Nephron (organoid): ENCODE results near the gene KRT85.

ENCODE experiments used
- H3K27ac Mint-ChIP-seq, 3 experiments: 2 replicates each; pipeline ENCODE4 v1.8.0; 2020; ENCODE audit warnings: mixed read lengths in 3 of 3, mild to moderate bottlenecking in 2 of 3, moderate library complexity in 1 of 3
- H3K27me3 Mint-ChIP-seq: 2 replicates; pipeline ENCODE4 v1.8.0; 2021; ENCODE audit warnings: low read depth, mild to moderate bottlenecking, moderate library complexity, mixed read lengths
- H3K36me3 Mint-ChIP-seq: 2 replicates; pipeline ENCODE4 v1.8.0; 2020; ENCODE audit warnings: low read depth, mixed read lengths
- H3K4me1 Mint-ChIP-seq: 2 replicates; pipeline ENCODE4 v1.8.0; 2020; ENCODE audit warnings: mixed read lengths
- H3K4me3 Mint-ChIP-seq, 3 experiments: 2 replicates each; pipeline ENCODE4 v1.8.0; 2020; ENCODE audit warnings: mild to moderate bottlenecking in 3 of 3, mixed read lengths in 3 of 3, moderate library complexity in 2 of 3
- H3K9me3 Mint-ChIP-seq: 2 replicates; pipeline ENCODE4 v1.8.0; 2020; ENCODE audit warnings: mixed read lengths
- TF ChIP-seq, protein P1 (sequence below), 3 experiments: fragments of 200-600 bp; sonication (generic); IDR thresholded peaks; one replicate each; pipeline ENCODE4 v1.5.0; 2021; ENCODE audit warnings: antibody characterized with exemption in 3 of 3; ENCODE audit not compliant: unreplicated experiment in 3 of 3

KRT85 gene

DNA sequence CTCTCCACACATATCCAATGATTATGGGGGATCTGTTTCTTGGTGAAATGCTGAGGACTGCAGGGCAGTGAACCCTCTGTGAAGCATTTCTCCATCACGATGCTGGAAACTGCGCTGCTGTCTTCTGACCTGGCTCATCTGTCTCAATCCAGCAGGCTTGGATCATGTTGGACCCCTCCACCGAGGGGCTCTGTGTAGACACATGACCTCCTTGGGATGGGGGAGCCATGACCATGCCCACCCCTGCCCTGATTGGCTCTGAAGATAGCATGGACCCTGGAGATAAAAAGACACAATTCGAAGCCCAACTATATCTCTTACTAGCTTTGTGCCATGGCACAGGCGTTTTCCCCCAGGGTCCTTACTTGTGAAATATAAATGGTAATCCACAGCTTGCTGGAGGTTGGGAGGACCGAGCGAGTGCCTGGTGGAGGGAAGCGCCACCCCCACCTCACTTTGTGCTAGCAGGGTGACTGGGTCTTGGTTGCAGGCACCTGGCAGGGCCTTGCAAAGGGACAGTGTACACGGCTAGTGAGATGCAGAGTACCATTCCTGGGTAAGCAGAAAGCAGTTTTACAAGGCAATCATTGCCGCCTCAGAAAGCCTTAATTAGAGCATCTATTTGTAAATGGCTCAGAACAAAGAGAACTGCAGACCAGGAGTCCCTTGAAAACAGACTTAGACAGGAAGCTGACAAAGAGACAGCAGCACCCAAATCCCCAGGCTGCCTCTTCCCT, 43.7 kb downstream of the KRT85 start:
- no peak overlapping the region for H3K4me3 Mint-ChIP-seq
- no peak overlapping the region for H3K27ac Mint-ChIP-seq
- H3K36me3 Mint-ChIP-seq: no peaks in the 10 kb centered on the region
- H3K27me3 Mint-ChIP-seq: peaks cover 60% of the 10 kb centered on the region
- H3K9me3 Mint-ChIP-seq: no peaks in the 10 kb centered on the region
- no peaks in the 10 kb centered on the region for H3K4me1 Mint-ChIP-seq
- TF ChIP-seq, protein P1, sequence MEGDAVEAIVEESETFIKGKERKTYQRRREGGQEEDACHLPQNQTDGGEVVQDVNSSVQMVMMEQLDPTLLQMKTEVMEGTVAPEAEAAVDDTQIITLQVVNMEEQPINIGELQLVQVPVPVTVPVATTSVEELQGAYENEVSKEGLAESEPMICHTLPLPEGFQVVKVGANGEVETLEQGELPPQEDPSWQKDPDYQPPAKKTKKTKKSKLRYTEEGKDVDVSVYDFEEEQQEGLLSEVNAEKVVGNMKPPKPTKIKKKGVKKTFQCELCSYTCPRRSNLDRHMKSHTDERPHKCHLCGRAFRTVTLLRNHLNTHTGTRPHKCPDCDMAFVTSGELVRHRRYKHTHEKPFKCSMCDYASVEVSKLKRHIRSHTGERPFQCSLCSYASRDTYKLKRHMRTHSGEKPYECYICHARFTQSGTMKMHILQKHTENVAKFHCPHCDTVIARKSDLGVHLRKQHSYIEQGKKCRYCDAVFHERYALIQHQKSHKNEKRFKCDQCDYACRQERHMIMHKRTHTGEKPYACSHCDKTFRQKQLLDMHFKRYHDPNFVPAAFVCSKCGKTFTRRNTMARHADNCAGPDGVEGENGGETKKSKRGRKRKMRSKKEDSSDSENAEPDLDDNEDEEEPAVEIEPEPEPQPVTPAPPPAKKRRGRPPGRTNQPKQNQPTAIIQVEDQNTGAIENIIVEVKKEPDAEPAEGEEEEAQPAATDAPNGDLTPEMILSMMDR (IDR thresholded peaks at IDR 0.05; ENCODE audit: unreplicated experiment in 3 of 3): no peak

DNA sequence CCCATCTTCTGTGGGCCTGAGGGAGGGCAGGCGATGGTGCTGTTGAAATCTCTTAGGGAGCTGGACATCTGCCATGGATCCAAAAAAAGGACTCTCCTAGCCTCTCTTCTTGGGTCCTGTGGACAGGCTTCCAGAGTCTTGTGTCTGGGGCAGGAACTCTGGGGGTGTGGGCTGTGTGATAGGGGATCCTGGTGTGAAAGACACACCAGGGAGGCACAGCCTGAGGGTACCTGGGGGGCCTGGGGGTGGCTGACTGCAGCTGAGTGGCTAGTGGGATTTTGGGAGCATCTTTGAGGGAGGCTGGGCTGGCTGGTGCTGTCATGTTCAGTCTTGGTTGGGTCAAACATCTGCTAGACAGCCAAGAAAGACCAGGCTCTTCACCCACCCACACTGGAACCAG, 44.3 kb downstream of the KRT85 start:
- Mint-ChIP-seq H3K4me3 (no peak overlapping the region), H3K27me3 (peaks cover 60% of the 10 kb centered on the region), H3K36me3 (no peaks in the 10 kb centered on the region), H3K4me1 (no peaks in the 10 kb centered on the region), H3K9me3 (no peaks in the 10 kb centered on the region), H3K27ac (no peak overlapping the region)
- TF ChIP-seq, protein P1 (IDR thresholded peaks at IDR 0.05; ENCODE audit: unreplicated experiment in 3 of 3): no peak

DNA sequence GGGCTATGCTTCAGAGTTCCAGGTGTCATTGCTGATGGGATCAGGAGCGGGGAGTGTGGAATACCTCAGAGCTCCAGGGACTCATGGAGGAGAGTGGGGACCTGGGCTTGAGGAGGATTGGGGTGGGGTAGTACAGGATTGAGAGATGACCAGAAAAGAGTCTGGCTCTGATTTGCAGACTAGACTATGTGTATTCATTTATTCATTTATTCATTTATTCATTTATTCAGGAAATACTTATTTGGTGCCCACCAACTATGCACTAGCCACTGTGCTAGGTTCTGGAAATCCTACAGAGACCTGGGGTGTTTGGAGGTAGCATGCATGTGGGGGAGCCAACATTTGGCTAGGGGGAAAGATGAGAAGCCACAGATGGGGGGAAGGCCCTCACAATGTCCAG, 45.2 kb downstream of the KRT85 start:
- peaks cover 57% of the 10 kb centered on the region for H3K27me3 Mint-ChIP-seq
- no peaks in the 10 kb centered on the region for H3K36me3 Mint-ChIP-seq
- H3K4me1 Mint-ChIP-seq: no peaks in the 10 kb centered on the region
- H3K9me3 Mint-ChIP-seq: no peaks in the 10 kb centered on the region
- no peak overlapping the region for H3K4me3 Mint-ChIP-seq
- no peak overlapping the region for H3K27ac Mint-ChIP-seq
- TF ChIP-seq, protein P1 (IDR thresholded peaks at IDR 0.05; ENCODE audit: unreplicated experiment in 3 of 3): no peak

DNA sequence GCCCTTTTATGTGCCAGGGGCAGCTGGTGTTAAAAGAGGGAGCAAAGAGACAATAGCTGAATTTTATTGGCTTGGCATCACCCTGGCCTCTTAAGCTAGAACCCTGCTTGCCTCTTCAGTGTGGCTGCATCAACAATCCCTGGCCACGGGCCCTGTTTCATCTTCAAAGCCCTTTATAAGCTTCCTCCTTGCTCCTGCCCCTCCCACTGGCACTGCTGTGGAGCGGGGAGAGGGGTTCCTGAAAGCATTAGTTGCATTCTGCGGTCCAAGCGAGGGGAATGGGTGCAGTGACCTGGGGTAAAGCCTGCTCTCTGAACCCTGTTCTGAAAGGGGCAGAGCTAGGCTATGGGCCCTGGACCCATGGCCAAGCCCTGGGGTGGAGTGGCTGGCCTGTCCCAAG, 45.9 kb downstream of the KRT85 start:
- Mint-ChIP-seq H3K4me1 (no peaks in the 10 kb centered on the region), H3K36me3 (no peaks in the 10 kb centered on the region), H3K27ac (no peak overlapping the region), H3K27me3 (peaks cover 56% of the 10 kb centered on the region), H3K4me3 (no peak overlapping the region), H3K9me3 (no peaks in the 10 kb centered on the region)
- TF ChIP-seq, protein P1 (IDR thresholded peaks at IDR 0.05; ENCODE audit: unreplicated experiment in 3 of 3): no peak

DNA sequence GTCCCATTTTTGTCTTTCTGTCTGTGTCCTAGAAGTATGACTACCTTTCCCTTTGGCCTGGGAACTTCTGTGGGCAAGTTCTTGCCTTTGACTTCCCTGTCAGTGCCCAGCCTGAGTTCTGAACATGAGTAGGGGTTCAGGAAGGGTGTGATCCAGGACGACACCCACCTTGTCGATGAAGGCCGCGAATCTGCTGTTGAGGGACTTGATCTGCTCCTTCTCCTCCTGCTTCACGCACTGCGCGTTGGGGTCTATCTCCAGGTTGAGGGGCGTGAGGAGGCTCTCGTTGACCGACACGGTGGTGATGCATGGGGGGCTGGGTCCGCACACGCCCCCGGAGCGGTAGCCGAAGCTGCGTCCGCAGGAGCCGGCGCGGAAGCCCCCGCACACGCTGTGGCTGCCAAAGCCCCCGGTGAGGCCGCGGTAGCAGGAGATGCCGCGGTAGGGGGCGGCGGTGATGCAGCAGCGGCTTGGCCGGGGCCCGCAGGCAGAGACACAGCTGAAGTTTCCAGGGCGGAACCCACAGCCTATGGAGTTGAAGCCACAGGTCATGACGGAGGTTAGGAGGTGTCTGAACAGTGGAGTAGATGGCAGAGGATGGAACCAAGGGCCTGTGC, 46.4 kb downstream of the KRT85 start, which contains the start of gene KRT83:
KRT83 (minus strand) TSS at position 615 of the 617 bp plus-strand sequence; CDS start at position 552, 63 bp downstream.
- no peaks in the 10 kb centered on the region for H3K9me3 Mint-ChIP-seq
- H3K36me3 Mint-ChIP-seq: no peaks in the 10 kb centered on the region
- no peak within 1 kb of the TSS for H3K27ac Mint-ChIP-seq
- TF ChIP-seq, protein P1 (IDR thresholded peaks at IDR 0.05; ENCODE audit: unreplicated experiment in 3 of 3): no peak
- H3K4me1 Mint-ChIP-seq: no peaks in the 10 kb centered on the region
- H3K27me3 Mint-ChIP-seq: peaks cover 58% of the 10 kb centered on the region
- H3K4me3 Mint-ChIP-seq: no peak within 1 kb of the TSS
